Sigmoid colon (tissue), 7 donors: ENCODE data around the gene CAPN2. TPM values are rescaled to one million over a fixed set of nuclear protein-coding genes. Genes with fewer than 3 reads are reported as not detected.
A peak's percentile ranks its signal among the peaks of the same experiment; 100 is the strongest.

Source experiments
- DNase-seq: peaks from one replicate; pipeline ENCODE4 v3.0.0-alpha.2; 2019
- H3K27ac ChIP-seq, 4 donors: fragments of 200-600 bp; sonication (generic); one replicate each; pipeline ENCODE4 v1.5.1; 2016 to 2019; ENCODE audit warnings: mild to moderate bottlenecking in 1 of 4
- H3K27me3 ChIP-seq, 3 donors: fragments of 200-600 bp; sonication (generic); one replicate each; pipeline ENCODE4 v1.5.1; 2019; ENCODE audit warnings: mild to moderate bottlenecking in 1 of 3
- H3K36me3 ChIP-seq, 4 donors: fragments of 200-600 bp; sonication (generic); one replicate each; pipeline ENCODE4 v1.5.1; 2016 to 2019
- H3K4me1 ChIP-seq, 4 donors: fragments of 200-600 bp; sonication (generic); one replicate each; pipeline ENCODE4 v1.5.1; 2017 to 2019
- H3K4me3 ChIP-seq, 4 donors: fragments of 200-600 bp; sonication (generic); one replicate each; pipeline ENCODE4 v1.5.1; 2017 to 2019; ENCODE audit warnings: mild to moderate bottlenecking in 2 of 4, moderate library complexity in 1 of 4
- H3K9me3 ChIP-seq, 4 donors: fragments of 200-600 bp in 3 of 4; sonication (generic) in 3 of 4; one replicate each; pipeline versions ENCODE4 v1.5.1 to v1.6.1; 2013 to 2019
- CTCF ChIP-seq, 4 experiments: fragments of 450-650 bp in 3 of 4; fragments of 200-600 bp in 1 of 4; IDR thresholded peaks; one replicate each; pipeline ENCODE4 v1.5.1; 2016 to 2019; ENCODE audit warnings: antibody characterized with exemption in 4 of 4, mild to moderate bottlenecking in 3 of 4, moderate library complexity in 2 of 4
- EP300 ChIP-seq, 4 donors: sonication (generic); formaldehyde crosslinking; IDR thresholded peaks; one replicate each; pipeline ENCODE4 v1.6.1; 2017; ENCODE audit warnings: antibody characterized with exemption in 4 of 4
- POLR2A ChIP-seq, 2 donors: fragments of 450-650 bp; IDR thresholded peaks; one replicate each; pipeline ENCODE4 v1.6.1; 2016; ENCODE audit warnings: antibody characterized with exemption in 2 of 2, mild to moderate bottlenecking in 2 of 2, moderate library complexity in 2 of 2
- POLR2AphosphoS5 ChIP-seq, 4 donors: sonication (generic); formaldehyde crosslinking; IDR thresholded peaks; one replicate each; pipeline ENCODE4 v1.6.1; 2017; ENCODE audit warnings: antibody characterized with exemption in 4 of 4
- WGBS, 2 donors: extraction: QIAGEN DNeasy Blood & Tissue Kit; methylation state at CpG; one replicate each; pipeline ENCODE4 v1.1.7; 2013; 5-methylcytosine and 5-hydroxymethylcytosine counted together
- intact Hi-C: fragments of 100-400 bp; cut with DNase I; formaldehyde crosslinking; loops from one replicate; pipeline ENCODE4 v1.15.1; 2023
- polyA plus RNA-seq, 3 donors: library from polyadenylated mRNA; stranded (reverse); fragments of 200-250 nt; gene quantifications; one replicate each; pipeline ENCODE4 v1.2.3, GENCODE V29; 2013
- total RNA-seq, 4 donors: library from RNA; depleted of rRNA; stranded (reverse); fragments of >200 nt; gene quantifications; one replicate each; pipeline ENCODE4 v1.1.0, GENCODE V29; 2016
- donor health status: healthy with polysubstance abuse.
- donor health status: Bipolar disorder and iron deficiency.
- donor health status: healthy.

CAPN2 gene
- total and polyA plus RNA-seq, 7 donors = 67.3 to 266 (median 135) TPM

- Histone ChIP-seq H3K27ac (no peak overlapping the region), H3K27me3 (no peaks in the 10 kb centered on the region), H3K4me3 (no peak overlapping the region), H3K4me1 (peaks cover 0 to 13% (median 5%) of the 10 kb centered on the region in 4 donors), H3K9me3 (no peaks in the 10 kb centered on the region), H3K36me3 (peaks cover 0 to 47% (median 6%) of the 10 kb centered on the region in 4 donors)
- DNase-seq = no peak
- intact Hi-C loops = no loop called here
- WGBS, 2 donors = 93 to 94% methylated on average over 4 of the region's 4 CpGs
- TF ChIP-seq POLR2AphosphoS5 (IDR thresholded peaks at IDR 0.05) = no peak
Observed at GRCh38 chr1:223784541-223784940, 72.2 kb downstream of the CAPN2 start.

DNA sequence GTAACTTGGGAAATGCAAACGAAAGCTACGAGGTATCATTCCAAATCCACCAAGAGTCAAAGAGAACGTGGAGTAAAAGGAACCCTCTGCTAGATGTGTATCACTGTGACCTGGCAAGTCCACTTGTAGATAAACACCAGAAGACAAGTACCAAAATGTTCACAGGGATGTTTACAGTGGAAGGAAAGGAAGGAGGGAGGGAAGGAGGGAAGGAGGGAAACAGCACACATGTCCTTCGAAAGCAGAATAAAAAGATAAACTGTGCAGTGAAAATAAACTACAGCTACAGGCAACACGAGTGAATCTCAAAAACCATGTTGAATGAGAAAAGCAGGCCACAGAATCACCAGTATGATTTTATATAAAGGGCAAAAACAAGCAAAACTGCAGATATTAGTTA lies 73.5 kb downstream of the CAPN2 start:
- intact Hi-C loops = no loop called here
- Histone ChIP-seq H3K27ac (peak overlapping the region; percentile 5 to 44 (median 28)), H3K9me3 (no peaks in the 10 kb centered on the region), H3K4me3 (peak overlapping the region in 1 of 4 donors; percentile 3), H3K27me3 (no peaks in the 10 kb centered on the region), H3K36me3 (peaks cover 0 to 46% (median 5%) of the 10 kb centered on the region in 4 donors), H3K4me1 (peaks cover 0 to 13% (median 5%) of the 10 kb centered on the region in 4 donors)
- 78 to 81% methylated on average over 5 of the region's 5 CpGs for WGBS, 2 donors
- TF ChIP-seq POLR2AphosphoS5 (IDR thresholded peaks at IDR 0.05) = peak; percentile 15 to 60 (median 46)
- no peak for TF ChIP-seq EP300 (IDR thresholded peaks at IDR 0.05)
- DNase-seq = no peak

DNA sequence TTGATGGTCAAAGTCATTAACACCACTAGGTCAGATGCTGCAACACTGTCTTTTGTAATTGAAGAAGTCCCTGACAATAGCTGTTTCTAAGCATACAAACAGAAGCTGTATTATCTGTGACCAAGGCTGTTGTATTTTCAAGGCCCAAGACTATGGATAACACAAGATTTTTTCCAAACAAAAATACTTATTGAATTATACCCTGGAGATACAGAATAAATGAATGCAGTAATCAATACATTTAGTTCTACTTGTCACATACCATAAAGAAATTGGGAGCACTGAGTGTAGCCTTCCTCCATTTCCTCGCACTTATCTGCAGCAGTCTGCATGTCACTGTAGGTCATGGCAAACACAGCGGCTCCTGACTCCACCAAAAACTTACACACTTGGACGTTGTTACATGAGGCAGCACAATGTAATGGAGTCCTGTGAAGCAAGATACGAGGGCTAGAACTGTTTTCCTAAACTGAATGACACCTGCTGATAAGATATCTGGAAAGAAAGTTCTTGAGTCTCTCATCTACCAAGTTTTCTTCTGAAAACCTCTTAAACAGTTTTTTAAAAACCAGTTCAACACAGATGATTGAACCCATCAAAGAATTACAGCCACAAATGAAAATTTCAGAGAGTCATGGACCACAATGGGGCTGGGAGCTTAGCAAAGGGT lies 76.5 kb downstream of the CAPN2 start:
- Histone ChIP-seq H3K9me3 (no peaks in the 10 kb centered on the region), H3K4me1 (peaks cover 0 to 13% (median 5%) of the 10 kb centered on the region in 4 donors), H3K27me3 (no peaks in the 10 kb centered on the region), H3K36me3 (peaks cover 0 to 38% (median 3%) of the 10 kb centered on the region in 4 donors), H3K27ac (no peak overlapping the region), H3K4me3 (no peak overlapping the region)
- 91 to 92% methylated on average over 4 of the region's 4 CpGs for WGBS, 2 donors
- TF ChIP-seq POLR2A (IDR thresholded peaks at IDR 0.05) (no peak), POLR2AphosphoS5 (IDR thresholded peaks at IDR 0.05) (no peak), CTCF (IDR thresholded peaks at IDR 0.05) (no peak), EP300 (IDR thresholded peaks at IDR 0.05) (no peak)
- DNase-seq = no peak
- intact Hi-C loops = no loop called here

DNA sequence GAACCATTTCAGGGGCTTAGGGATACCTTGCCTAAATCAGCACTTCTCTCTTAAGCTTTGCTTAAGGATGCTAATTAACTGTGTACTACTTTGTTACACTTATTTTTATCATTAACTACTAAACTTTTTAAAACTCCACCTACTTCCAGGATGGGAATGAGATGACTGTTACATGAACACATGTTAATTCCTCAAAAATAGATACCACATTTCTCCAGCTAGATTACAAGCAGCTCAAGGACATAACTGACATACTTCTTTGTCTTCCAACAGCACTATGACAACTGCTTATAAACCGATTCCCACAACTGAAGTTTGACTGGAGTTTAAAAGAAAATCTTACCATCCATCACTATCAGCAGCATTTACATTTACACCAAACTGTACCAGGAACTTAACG lies 79.7 kb downstream of the CAPN2 start:
- H3K36me3 ChIP-seq = peaks cover 4 to 65% (median 8%) of the 10 kb centered on the region in 4 donors
- WGBS, 2 donors = 74 to 88% methylated on average over 2 of the region's 2 CpGs
- no peaks in the 10 kb centered on the region for H3K9me3 ChIP-seq
- intact Hi-C loops = no loop called here
- no peaks in the 10 kb centered on the region for H3K4me1 ChIP-seq
- H3K4me3 ChIP-seq = no peak overlapping the region
- no peak overlapping the region for H3K27ac ChIP-seq
- no peak for DNase-seq
- TF ChIP-seq POLR2A (IDR thresholded peaks at IDR 0.05) = no peak
- no peak for TF ChIP-seq EP300 (IDR thresholded peaks at IDR 0.05)
- TF ChIP-seq CTCF (IDR thresholded peaks at IDR 0.05) = no peak
- TF ChIP-seq POLR2AphosphoS5 (IDR thresholded peaks at IDR 0.05) = no peak
- H3K27me3 ChIP-seq = no peaks in the 10 kb centered on the region

DNA sequence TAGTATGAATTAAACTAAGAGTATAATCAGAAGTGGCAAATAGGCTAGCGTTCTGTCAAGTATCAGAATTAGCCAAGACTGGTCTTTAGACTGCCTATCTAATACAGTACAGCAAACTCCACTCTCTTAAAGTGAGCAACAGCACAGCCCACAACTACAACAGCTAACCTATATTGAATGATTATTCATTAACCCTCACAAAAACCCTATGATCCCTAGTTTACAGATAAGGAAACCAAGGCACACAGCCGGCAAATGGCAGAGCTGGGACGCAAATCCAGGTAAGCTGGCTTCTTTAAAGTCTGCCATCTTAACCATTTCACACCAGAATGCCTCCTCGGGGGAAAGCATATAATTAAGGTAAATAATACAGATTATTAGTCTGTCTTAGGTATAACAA lies 81.4 kb downstream of the CAPN2 start:
- DNase-seq = no peak
- no peaks in the 10 kb centered on the region for H3K9me3 ChIP-seq
- WGBS, 2 donors = 86 to 90% methylated on average over 4 of the region's 4 CpGs
- H3K27me3 ChIP-seq = no peaks in the 10 kb centered on the region
- no peak overlapping the region for H3K27ac ChIP-seq
- no peak overlapping the region for H3K4me3 ChIP-seq
- TF ChIP-seq CTCF (IDR thresholded peaks at IDR 0.05) (no peak), POLR2AphosphoS5 (IDR thresholded peaks at IDR 0.05) (no peak), EP300 (IDR thresholded peaks at IDR 0.05) (no peak), POLR2A (IDR thresholded peaks at IDR 0.05) (no peak)
- no peaks in the 10 kb centered on the region for H3K4me1 ChIP-seq
- intact Hi-C loops = no loop called here
- peaks cover 14 to 78% (median 16%) of the 10 kb centered on the region in 4 donors for H3K36me3 ChIP-seq
